ENCODE data around the gene IMPG2.
"Not testable (repeated sequence)": the region's sequence is repeated elsewhere in the genome, so short reads cannot be mapped to it uniquely, and the experiment has no call there.

Gene IMPG2

DNA sequence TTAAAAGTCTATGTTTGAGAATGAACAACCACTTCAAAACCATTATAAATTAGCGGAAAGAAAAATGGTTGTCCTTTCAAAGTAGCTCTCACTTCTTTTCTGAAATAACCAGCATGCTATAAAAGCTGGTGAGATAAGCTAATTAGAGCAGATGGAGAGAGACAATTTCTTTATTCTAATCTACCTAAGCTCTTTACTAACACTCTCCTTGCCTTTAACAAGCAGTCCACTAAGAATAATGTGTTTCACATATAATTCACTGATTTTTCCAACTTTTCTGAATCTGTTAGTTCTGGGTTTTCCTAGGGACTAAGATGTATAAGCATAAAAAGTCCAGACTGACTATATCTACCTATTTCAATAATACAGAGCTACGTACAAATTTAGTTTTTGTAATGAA, at the start of gene IMPG2:
Gene IMPG2 (minus strand): TSS at position 101 of the 400 bp plus-strand sequence. CDS start 203 bp downstream, outside the sequence.
- DNase-seq (ENCODE audit: low read depth): no peak

- DNase-seq (ENCODE audit: low read depth): no peak
Observed at GRCh38 chr3:101362406-101362805, 42.0 kb upstream of the IMPG2 start.

DNA sequence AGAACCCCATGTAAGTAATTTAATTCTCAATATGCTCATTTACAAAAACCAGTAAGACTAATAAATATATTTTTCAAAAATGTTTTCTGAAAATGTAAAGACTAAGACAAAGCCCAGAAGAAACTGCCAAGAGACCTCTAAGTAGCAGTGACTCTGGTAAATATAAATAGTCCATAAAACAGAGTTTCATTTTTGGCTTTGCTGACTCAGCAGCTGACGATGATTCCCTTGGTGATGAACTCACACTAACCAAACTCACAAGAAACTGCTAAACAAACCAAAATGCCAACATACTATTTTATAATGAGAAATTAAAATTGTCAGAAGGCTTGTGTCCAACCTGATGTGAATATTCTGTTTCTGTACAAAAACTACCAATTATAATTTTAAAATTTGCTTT, 31.5 kb upstream of the IMPG2 start:
- no peak for DNase-seq (ENCODE audit: low read depth)

DNA sequence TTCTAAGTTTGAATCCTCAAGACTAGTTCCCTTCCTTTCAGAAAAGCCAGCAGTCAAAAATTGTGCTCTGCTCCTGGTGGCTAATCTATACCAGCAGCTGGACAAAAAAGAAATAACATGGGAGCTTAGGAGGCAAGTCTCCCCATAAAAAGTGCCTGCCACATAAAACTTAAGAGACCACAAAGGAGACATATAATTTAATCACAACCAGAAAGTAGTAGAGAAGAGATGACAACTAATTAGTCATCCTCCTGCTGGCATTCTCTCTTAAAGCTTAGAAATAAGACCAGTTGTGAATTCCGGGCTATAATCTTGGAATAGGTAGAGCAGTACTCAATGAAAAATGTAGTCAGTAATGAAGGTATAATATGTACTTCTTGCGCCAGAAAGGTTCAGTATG, 20.2 kb upstream of the IMPG2 start:
- no peak for DNase-seq (ENCODE audit: low read depth)

- DNase-seq (ENCODE audit: low read depth): no peak
Observed at GRCh38 chr3:101333883-101334282, 13.5 kb upstream of the IMPG2 start.

DNA sequence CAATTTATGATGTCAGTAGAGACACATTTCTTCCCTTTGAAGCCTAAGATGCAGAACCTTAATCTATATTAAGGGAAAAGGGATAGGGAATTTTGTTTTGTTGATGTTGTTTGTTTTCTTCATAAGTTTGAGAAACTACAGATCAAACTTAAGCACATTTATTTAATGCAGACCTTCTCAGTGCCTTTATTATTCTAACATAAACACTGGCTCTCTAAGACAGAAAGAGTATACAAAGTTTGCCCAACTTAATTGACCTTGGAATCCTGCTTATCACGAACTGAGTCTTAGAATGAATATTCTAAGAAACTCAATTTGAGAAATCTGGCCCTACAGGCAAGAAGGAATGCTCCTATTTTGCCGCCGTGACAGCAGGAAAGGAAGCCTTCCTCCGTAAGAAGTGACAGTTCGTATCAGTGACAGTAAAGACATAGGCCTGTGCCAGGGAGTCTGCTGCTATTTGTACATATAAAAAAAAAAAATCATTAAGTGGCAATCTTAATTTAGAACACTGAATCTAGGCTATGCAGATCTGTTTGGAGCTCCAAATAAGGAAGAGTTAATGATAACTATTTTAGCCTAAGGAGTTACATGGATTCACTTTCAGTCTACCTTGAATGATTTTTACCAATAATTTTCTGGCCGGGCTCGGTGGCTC, 8.8 kb upstream of the IMPG2 start:
- no peak for DNase-seq (ENCODE audit: low read depth)

DNA sequence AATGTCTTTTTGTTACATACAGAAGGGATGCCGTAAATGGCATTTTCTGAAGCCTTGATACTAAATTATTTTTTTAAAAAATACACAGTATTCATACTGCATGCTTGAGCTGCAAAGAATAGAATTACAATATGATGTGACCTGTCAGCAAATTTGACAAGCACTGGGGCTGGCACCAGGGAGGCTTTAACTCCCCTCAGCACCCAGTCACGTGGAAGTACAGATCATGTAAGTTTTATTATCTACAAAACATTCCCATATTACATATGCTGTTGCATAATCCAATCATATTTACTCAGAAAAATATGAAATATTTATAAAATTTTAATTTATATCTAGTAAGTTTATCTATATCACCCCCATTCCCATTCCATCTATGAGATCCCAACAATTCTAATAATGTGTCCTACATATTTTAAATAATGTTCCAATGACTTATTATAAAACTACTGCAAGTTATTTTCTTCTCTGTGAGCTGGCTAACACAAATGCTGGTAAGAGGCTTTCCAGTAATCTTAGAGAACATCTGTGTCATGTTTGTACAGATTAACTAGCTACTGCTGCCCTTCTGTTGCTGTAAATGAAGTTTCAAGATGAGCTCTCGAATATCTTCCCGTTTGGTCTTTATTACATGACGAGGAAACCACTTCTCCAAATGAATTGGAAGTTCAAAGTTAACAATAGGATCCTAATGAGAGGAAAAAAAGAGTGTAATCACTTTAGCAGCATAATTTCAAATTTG, 5.2 kb upstream of the IMPG2 start:
- DNase-seq (ENCODE audit: low read depth): no peak

- DNase-seq (ENCODE audit: low read depth): no peak
Observed at GRCh38 chr3:101319531-101319930, 844 bp downstream of the IMPG2 start.

DNA sequence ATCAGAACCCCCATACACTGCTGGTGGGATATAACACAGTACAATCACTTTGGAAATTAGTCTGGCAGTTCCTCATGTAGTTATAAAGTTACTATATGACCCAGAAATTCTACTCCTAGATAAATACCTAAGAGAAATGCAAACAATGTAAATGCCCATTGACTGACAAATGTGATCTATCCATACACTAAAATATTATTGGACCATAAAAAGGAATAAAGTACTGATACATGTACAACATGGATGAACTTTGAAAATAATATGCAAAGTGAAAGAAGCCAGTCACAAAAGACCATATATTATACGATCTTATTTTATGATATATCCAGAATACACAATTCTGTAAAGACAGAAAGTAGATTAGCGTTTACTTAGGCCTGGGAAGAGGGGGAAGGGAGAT, 7.8 kb downstream of the IMPG2 start:
- no peak for DNase-seq (ENCODE audit: low read depth)

DNA sequence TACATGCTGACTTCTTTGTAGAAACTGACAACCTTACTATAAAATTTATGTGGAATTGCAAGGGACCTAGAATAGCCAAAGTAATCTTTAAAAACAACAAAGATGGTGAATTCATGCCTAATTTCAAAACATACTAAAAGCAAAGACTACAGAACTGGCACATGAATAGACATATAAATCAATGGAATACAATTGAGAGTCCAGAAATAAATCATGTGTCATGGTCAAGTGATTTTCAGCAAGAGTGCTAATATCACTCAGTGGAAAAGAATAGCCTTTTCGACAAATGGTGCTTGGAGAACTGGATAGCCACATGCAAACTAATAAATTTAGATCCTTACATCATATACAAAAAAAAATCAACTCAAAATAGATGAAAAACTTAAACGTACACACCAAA, 8.7 kb downstream of the IMPG2 start:
- no peak for DNase-seq (ENCODE audit: low read depth)

DNA sequence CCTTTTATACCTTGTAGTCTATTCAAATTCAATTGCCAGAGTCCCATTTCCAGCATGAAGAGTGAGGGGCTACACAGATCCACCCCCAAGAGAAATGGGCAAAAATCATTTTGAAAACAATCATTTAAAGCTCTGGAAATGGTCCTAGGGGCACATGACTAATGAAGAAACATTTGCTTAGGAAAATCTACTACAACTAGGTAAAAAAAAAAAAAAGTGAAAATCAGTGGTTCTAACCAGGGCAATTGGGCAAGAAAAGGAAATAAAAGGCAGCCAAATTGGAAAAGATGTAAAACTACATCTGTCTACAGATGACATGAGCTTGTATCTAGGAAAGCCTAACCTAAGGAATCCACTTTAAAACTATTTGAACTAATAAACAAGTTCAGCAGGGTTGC, 9.4 kb downstream of the IMPG2 start:
- no peak for DNase-seq (ENCODE audit: low read depth)

DNA sequence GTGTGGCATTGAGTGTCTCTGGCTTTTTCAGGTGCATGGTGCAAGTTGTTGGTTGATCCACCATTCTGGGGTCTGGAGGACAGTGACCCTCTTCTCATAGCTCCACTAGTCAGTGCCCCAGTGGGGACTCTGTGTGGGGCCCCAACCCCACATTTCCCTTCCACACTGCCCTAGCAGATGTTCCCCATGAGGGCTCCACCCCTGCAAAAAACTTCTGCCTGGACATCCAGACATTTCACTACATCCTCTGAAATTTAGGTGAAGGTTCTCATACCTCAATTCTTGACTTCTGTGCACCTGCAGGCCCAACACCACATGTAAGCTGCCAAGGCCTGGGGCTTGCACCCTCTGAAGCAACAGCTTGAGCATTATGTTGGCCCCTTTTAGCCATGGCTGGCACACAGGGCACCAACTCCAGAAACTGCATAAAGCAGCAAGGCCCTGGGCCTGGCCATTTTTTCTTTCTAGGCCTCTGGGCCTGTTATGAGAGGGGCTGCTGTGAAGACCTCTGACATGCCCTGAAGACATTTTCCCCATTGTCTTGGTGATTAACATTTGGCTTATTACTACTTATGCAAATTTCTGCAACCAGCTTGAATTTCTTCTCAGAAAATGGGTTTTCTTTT, 12.1 kb downstream of the IMPG2 start:
- DNase-seq (ENCODE audit: low read depth): not testable (repeated sequence)

DNA sequence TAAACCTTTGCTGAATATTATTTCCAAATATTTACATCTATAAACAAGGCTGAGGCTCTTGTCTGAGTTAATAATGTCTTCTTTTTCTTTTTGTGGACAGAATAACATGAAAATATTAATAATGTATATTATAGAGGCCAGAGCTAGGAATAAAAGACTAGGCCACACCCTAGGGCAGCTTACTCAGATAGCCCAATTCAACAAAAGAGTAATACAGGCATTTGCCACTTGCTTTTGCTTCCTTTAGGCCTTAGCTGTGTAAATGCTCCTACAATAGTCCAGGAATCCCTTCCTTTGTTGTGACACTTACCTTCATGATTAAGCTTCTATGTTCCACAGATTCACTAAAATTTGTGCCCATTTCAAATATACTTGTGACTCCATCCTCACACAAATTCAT, 16.5 kb downstream of the IMPG2 start:
- DNase-seq (ENCODE audit: low read depth): no peak

GRCh38 chr3:101303089-101303731, 17.2 kb downstream of the IMPG2 start:
- no peak for DNase-seq (ENCODE audit: low read depth)

- no peak for DNase-seq (ENCODE audit: low read depth)
Observed at GRCh38 chr3:101300073-101300472, 20.3 kb downstream of the IMPG2 start.

DNA sequence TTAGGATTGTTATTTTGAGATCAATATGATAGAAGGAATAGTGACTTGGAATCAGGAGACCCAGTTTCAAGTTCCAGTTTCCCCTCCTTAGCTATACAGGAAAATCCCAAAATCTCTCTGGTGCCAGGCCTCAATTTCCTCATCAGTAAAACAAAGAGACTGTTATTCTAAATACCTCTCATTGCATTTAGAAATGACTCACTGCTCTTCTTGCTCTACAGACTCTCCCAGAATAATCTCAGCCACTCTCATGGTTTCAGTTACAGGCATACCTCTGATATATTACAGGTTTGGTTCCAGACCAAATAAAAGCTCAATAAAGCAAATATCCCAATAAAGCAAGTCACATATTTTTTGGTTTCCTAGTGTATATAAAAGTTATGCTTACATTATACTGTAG, 28.3 kb downstream of the IMPG2 start:
- DNase-seq (ENCODE audit: low read depth): no peak

DNA sequence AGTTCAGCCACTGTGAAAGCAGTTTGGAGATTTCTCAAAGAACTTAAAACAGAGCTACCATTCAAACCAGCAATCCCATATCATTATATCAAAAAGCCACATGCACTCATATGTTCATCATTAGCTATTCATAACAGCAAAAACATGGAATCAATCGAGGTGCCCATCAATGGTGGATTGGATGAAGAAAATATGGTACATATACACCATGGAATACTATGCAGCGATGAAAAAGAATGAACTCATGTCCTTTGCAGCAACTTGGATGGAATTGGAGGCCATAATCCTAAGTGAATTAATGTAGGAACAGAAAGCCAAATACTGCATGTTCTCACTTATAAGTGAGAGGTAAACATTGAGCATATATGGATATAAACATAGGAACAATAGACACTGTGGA, 32.1 kb downstream of the IMPG2 start:
- no peak for DNase-seq (ENCODE audit: low read depth)

GRCh38 chr3:101284757-101285156, 35.6 kb downstream of the IMPG2 start:
- DNase-seq (ENCODE audit: low read depth): no peak

DNA sequence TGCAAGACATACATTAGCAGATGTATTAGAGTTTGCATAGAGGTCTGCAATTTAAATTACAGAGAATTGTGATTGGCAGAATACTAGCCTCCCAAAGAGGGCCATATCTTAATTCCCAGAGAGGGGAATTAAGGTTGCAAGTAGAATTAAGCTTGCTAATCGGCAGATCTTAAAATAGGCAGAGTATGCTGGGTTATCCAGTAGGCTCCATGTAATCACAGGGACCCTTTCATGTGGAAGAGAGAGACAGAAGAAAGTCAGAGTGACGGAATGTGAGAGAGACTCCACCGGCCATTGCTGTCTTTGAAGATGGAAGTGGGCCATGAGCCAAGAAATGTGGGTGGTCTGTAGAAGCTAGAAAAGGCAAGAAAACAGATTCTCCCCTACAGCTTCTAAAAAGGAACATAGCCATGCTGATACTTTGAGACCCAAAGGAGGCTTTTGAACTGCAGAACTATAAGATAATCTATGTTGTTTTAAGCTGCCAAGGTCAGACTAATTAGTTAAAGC, 38.8 kb downstream of the IMPG2 start:
- DNase-seq (ENCODE audit: low read depth): no peak

DNA sequence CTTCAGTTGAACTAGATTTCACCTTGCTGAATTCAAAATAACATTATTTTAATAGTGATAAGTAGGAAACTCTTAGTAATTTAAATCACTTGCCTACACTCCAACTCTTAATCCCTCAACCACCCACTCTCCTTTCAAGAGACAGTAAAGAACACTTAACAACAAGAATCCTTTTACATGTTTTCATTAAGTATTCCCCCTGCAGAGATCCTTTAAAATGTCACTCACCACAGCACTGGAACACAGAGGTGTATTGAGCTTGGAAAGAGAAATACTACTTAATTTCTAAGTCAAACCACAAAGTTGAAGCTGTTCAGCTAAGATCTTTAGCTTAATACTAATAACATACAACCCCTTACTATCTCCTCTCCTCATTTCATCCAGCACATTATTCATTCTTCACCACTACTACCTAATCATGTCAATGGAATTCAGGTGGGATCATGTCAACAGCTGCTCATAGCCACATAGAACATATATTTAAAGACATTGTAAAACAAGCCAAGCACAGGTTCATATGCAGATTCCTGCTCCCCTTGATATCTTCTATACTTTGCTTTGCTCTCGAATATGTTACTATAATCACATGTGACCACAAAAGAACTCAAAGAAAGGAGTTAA, 40.5 kb downstream of the IMPG2 start:
- DNase-seq (ENCODE audit: low read depth): no peak

GRCh38 chr3:101279162-101279561, 41.2 kb downstream of the IMPG2 start:
- no peak for DNase-seq (ENCODE audit: low read depth)

GRCh38 chr3:101278727-101279126, 41.6 kb downstream of the IMPG2 start:
- DNase-seq (ENCODE audit: low read depth): no peak
